GM23338 (cell line): ENCODE measurements around the gene DLG5. TPM values are rescaled to one million over a fixed set of nuclear protein-coding genes. Genes with fewer than 3 reads are reported as not detected.

Source experiments
- ATAC-seq: fragments of 200-7000 bp; cut with Tn5 transposase; 3 replicates; pipeline ENCODE4 v1.9.1; 2020
- DNase-seq: peaks from one replicate; pipeline ENCODE4 v3.0.0-alpha.2; 2015; ENCODE audit warnings: low spot score
- H2AFZ ChIP-seq: fragments of 200-600 bp; sonication (generic); 2 replicates; pipeline ENCODE4 v1.8.0; 2016; ENCODE audit warnings: antibody characterized with exemption, mild to moderate bottlenecking, moderate library complexity
- H3F3A ChIP-seq: fragments of 200-600 bp; sonication (generic); replicated peaks from 2 replicates; pipeline ENCODE4 v1.8.0; 2017; ENCODE audit warnings: antibody characterized with exemption, mixed run types, low read depth
- H3K27ac ChIP-seq: fragments of 200-600 bp; sonication (generic); 2 replicates; pipeline ENCODE4 v1.6.1; 2016; ENCODE audit warnings: low read depth
- H3K27me3 ChIP-seq: fragments of 200-600 bp; sonication (generic); 2 replicates; pipeline ENCODE4 v1.8.0; 2016; ENCODE audit warnings: mild to moderate bottlenecking, mixed run types, moderate library complexity; ENCODE audit not compliant: insufficient read depth
- H3K36me3 ChIP-seq: fragments of 200-600 bp; sonication (generic); 2 replicates; pipeline ENCODE4 v1.8.0; 2016; ENCODE audit warnings: mild to moderate bottlenecking; ENCODE audit not compliant: insufficient read depth
- H3K4me1 ChIP-seq: fragments of 200-600 bp; sonication (generic); 2 replicates; pipeline ENCODE4 v1.8.0; 2016; ENCODE audit warnings: mild to moderate bottlenecking, moderate library complexity; ENCODE audit not compliant: insufficient read depth
- H3K4me2 ChIP-seq: fragments of 200-600 bp; sonication (generic); 2 replicates; pipeline ENCODE4 v1.7.1; 2017; ENCODE audit warnings: mixed run types
- H3K4me3 ChIP-seq: fragments of 200-600 bp; sonication (generic); 2 replicates; pipeline ENCODE4 v1.6.1; 2016; ENCODE audit warnings: mixed run types
- H3K79me2 ChIP-seq: fragments of 200-600 bp; sonication (generic); replicated peaks from 2 replicates; pipeline ENCODE4 v1.8.0; 2017; ENCODE audit warnings: mild to moderate bottlenecking; ENCODE audit not compliant: insufficient read depth
- H3K9me2 ChIP-seq: fragments of 200-600 bp; sonication (generic); 2 replicates; pipeline ENCODE4 v1.8.0; 2017; ENCODE audit not compliant: insufficient read depth
- H4K20me1 ChIP-seq: fragments of 200-600 bp; sonication (generic); replicated peaks from 2 replicates; pipeline ENCODE4 v1.8.0; 2017; ENCODE audit warnings: mild to moderate bottlenecking; ENCODE audit not compliant: insufficient read depth
- H3K27ac Mint-ChIP-seq: 2 replicates; pipeline ENCODE4 v1.8.0; 2020; ENCODE audit warnings: inconsistent platforms, mild to moderate bottlenecking, moderate library complexity, mixed read lengths
- H3K27me3 Mint-ChIP-seq: 3 replicates; pipeline ENCODE4 v1.8.0; 2022; ENCODE audit warnings: low read depth, mild to moderate bottlenecking, moderate library complexity, mixed read lengths, inconsistent platforms; ENCODE audit not compliant: insufficient read depth, poor library complexity
- H3K36me3 Mint-ChIP-seq: 3 replicates; pipeline ENCODE4 v1.8.0; 2021; ENCODE audit warnings: low read depth, mild to moderate bottlenecking, inconsistent platforms, moderate library complexity, mixed read lengths
- H3K4me1 Mint-ChIP-seq: 3 replicates; pipeline ENCODE4 v1.8.0; 2020; ENCODE audit warnings: mild to moderate bottlenecking, inconsistent platforms, mixed read lengths
- H3K4me3 Mint-ChIP-seq: 3 replicates; pipeline ENCODE4 v1.8.0; 2021; ENCODE audit warnings: moderate library complexity, mild to moderate bottlenecking, inconsistent platforms, mixed read lengths
- H3K9me3 Mint-ChIP-seq: 3 replicates; pipeline ENCODE4 v1.8.0; 2020; ENCODE audit warnings: moderate library complexity, mild to moderate bottlenecking, inconsistent platforms, mixed read lengths
- EZH2 ChIP-seq: fragments of 200-600 bp; sonication (generic); IDR thresholded peaks from one replicate; pipeline ENCODE4 v1.8.0; 2017; ENCODE audit warnings: antibody characterized with exemption, mild to moderate bottlenecking, low read depth; ENCODE audit not compliant: unreplicated experiment
- EZH2phosphoT487 ChIP-seq: fragments of 200-600 bp; sonication (generic); IDR thresholded peaks from one replicate; pipeline ENCODE4 v1.8.1; 2018; ENCODE audit warnings: antibody characterized with exemption; ENCODE audit not compliant: unreplicated experiment
- JUNB ChIP-seq: IDR thresholded peaks from one replicate; pipeline ENCODE4 v1.6.1; 2016; ENCODE audit warnings: antibody characterized with exemption; ENCODE audit not compliant: unreplicated experiment
- NANOG ChIP-seq: IDR thresholded peaks from 2 replicates; pipeline ENCODE4 v1.6.1; 2016; ENCODE audit warnings: antibody characterized with exemption, borderline replicate concordance
- POLR2AphosphoS5 ChIP-seq: IDR thresholded peaks from 2 replicates; pipeline ENCODE4 v1.6.1; 2016; ENCODE audit warnings: antibody characterized with exemption, low read depth
- ZNF114 ChIP-seq: fragments of 250-450 bp; sonication (Bioruptor Pico); IDR thresholded peaks from 2 replicates; pipeline ENCODE4 v1.5.0; 2020; ENCODE audit warnings: mild to moderate bottlenecking, moderate library complexity
- ZNF331 ChIP-seq: fragments of 250-450 bp; sonication (Bioruptor Pico); IDR thresholded peaks from 2 replicates; pipeline ENCODE4 v1.5.0; 2020; ENCODE audit warnings: low read depth, mild to moderate bottlenecking, moderate library complexity
- polyA plus RNA-seq: library from polyadenylated mRNA; unstranded; fragments of >200 nt; fragmentation: Nextera tagmentation; extraction: Ambion mirVana; gene quantifications from 2 replicates; pipeline ENCODE4 v1.2.1, GENCODE V29; 2016
- total RNA-seq: library from RNA; depleted of rRNA; stranded (reverse); fragments of >200 nt; shearing (Covaris generic); gene quantifications from 2 replicates; pipeline ENCODE4 v1.2.3, GENCODE V29; 2014
- TF ChIP-seq, protein P1 (sequence below): IDR thresholded peaks from one replicate; pipeline ENCODE4 v1.6.1; 2018; ENCODE audit warnings: antibody characterized with exemption; ENCODE audit not compliant: unreplicated experiment

DLG5 gene
- total and polyA plus RNA-seq, 2 experiments from 2014 or later: 7.4 to 66.6 TPM

- TF ChIP-seq NANOG: no peak
- no peak for TF ChIP-seq EZH2phosphoT487
- TF ChIP-seq EZH2: no peak
- H3K79me2 ChIP-seq: peaks cover 88% of the 10 kb centered on the region
- H3K36me3 ChIP-seq: no peaks in the 10 kb centered on the region
- ATAC-seq: no peak
- H3K27ac ChIP-seq: no peak overlapping the region
- H4K20me1 ChIP-seq: peaks cover 13% of the 10 kb centered on the region
- H3K4me3 Mint-ChIP-seq: no peak overlapping the region
- no peak overlapping the region for H3K4me3 ChIP-seq
- peaks cover 5% of the 10 kb centered on the region; the same call in 1 of the 2 replicates for H3F3A ChIP-seq
- no peak overlapping the region for H3K27ac Mint-ChIP-seq
- H2AFZ ChIP-seq: no peak overlapping the region
- peaks cover 13% of the 10 kb centered on the region for H3K27me3 Mint-ChIP-seq
- peaks cover 44% of the 10 kb centered on the region for H3K4me1 ChIP-seq
- peaks cover 10% of the 10 kb centered on the region for H3K36me3 Mint-ChIP-seq
- no peaks in the 10 kb centered on the region for H3K27me3 ChIP-seq
- peaks cover 40% of the 10 kb centered on the region for H3K4me1 Mint-ChIP-seq
- no peak for DNase-seq
- H3K9me2 ChIP-seq: no peaks in the 10 kb centered on the region
- no peaks in the 10 kb centered on the region for H3K9me3 Mint-ChIP-seq
- no peak overlapping the region for H3K4me2 ChIP-seq
Observed at GRCh38 chr10:77922055-77922454, 4.5 kb downstream of the DLG5 start.

DNA sequence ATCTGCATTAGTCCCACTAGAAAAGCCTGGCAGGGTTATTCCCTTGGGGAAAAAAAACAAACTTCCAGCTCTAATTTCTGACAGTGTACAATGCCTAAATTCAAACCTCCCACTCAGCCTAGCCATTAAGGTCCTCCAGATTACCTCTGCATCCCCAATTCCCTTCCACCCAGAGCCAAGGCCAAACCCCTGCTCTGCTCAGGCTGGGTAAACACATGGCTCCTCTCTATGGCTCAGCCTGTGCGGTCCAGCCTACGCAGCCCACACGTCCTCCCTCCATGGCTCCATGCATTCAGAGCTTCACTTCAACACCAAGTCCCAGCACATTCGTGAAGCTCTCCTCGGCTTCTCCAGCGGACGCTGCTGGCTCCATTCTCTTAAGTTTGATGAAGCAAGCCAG, 5.2 kb downstream of the DLG5 start:
- Histone ChIP-seq H3K27me3 (no peaks in the 10 kb centered on the region), H3K4me1 (peaks cover 44% of the 10 kb centered on the region)
- no peak for TF ChIP-seq JUNB
- no peak for TF ChIP-seq POLR2AphosphoS5
- TF ChIP-seq EZH2phosphoT487: no peak
- no peak for TF ChIP-seq ZNF331 (CRISPR knock-in tag)
- TF ChIP-seq, protein P1, sequence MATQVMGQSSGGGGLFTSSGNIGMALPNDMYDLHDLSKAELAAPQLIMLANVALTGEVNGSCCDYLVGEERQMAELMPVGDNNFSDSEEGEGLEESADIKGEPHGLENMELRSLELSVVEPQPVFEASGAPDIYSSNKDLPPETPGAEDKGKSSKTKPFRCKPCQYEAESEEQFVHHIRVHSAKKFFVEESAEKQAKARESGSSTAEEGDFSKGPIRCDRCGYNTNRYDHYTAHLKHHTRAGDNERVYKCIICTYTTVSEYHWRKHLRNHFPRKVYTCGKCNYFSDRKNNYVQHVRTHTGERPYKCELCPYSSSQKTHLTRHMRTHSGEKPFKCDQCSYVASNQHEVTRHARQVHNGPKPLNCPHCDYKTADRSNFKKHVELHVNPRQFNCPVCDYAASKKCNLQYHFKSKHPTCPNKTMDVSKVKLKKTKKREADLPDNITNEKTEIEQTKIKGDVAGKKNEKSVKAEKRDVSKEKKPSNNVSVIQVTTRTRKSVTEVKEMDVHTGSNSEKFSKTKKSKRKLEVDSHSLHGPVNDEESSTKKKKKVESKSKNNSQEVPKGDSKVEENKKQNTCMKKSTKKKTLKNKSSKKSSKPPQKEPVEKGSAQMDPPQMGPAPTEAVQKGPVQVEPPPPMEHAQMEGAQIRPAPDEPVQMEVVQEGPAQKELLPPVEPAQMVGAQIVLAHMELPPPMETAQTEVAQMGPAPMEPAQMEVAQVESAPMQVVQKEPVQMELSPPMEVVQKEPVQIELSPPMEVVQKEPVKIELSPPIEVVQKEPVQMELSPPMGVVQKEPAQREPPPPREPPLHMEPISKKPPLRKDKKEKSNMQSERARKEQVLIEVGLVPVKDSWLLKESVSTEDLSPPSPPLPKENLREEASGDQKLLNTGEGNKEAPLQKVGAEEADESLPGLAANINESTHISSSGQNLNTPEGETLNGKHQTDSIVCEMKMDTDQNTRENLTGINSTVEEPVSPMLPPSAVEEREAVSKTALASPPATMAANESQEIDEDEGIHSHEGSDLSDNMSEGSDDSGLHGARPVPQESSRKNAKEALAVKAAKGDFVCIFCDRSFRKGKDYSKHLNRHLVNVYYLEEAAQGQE: no peak
- no peak for TF ChIP-seq ZNF114 (CRISPR knock-in tag)
- TF ChIP-seq NANOG: no peak

More for the DNA sequence above, 5.2 kb downstream of the DLG5 start:
- DNase-seq (no peak), ATAC-seq (no peak)
- no peak overlapping the region for H2AFZ ChIP-seq
- no peak overlapping the region; the same call in 1 of the 2 replicates for H3K4me2 ChIP-seq
- H3K27ac ChIP-seq: no peak overlapping the region
- H3K27ac Mint-ChIP-seq: no peak overlapping the region; the same call in 1 of the 2 replicates
- peaks cover 40% of the 10 kb centered on the region for H3K4me1 Mint-ChIP-seq
- peaks cover 10% of the 10 kb centered on the region for H3K36me3 Mint-ChIP-seq
- H3K27me3 Mint-ChIP-seq: peaks cover 16% of the 10 kb centered on the region
- H4K20me1 ChIP-seq: peaks cover 15% of the 10 kb centered on the region
- peaks cover 95% of the 10 kb centered on the region for H3K79me2 ChIP-seq
- no peak overlapping the region for H3K4me3 ChIP-seq
- H3K36me3 ChIP-seq: no peaks in the 10 kb centered on the region
- 0 out of 2 replicates have a peak, but pooled peaks cover 5% of the 10 kb centered on the region for H3F3A ChIP-seq
- no peaks in the 10 kb centered on the region for H3K9me3 Mint-ChIP-seq
- no peak overlapping the region for H3K4me3 Mint-ChIP-seq
- H3K9me2 ChIP-seq: no peaks in the 10 kb centered on the region
